ENCODE results near the gene TSC22D4.

DNA sequence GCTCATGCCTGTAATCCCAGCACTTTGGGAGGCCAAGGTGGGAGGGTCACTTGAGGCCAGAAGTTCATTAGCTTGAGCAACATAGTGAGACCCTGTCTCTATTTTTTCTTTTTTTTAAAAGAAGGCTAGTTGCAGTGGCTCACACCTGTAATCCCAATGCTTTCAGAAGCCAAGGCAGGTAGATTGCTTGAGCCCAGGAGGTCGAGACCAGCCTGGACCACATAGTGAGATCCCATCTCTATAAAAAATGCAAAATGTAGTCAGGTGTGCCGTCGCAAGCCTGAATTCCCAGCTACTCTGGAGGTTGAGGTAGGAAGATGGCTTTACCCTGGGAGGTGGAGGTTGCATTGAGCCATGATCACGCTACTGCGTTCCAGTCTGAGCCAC lies 12.2 kb upstream of the TSC22D4 start:
- TF ChIP-seq, protein P1, sequence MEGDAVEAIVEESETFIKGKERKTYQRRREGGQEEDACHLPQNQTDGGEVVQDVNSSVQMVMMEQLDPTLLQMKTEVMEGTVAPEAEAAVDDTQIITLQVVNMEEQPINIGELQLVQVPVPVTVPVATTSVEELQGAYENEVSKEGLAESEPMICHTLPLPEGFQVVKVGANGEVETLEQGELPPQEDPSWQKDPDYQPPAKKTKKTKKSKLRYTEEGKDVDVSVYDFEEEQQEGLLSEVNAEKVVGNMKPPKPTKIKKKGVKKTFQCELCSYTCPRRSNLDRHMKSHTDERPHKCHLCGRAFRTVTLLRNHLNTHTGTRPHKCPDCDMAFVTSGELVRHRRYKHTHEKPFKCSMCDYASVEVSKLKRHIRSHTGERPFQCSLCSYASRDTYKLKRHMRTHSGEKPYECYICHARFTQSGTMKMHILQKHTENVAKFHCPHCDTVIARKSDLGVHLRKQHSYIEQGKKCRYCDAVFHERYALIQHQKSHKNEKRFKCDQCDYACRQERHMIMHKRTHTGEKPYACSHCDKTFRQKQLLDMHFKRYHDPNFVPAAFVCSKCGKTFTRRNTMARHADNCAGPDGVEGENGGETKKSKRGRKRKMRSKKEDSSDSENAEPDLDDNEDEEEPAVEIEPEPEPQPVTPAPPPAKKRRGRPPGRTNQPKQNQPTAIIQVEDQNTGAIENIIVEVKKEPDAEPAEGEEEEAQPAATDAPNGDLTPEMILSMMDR (IDR thresholded peaks at IDR 0.05; ENCODE audit: low read depth, low read length, missing input control) = no peak
- TF ChIP-seq JUND (IDR thresholded peaks at IDR 0.05) (no peak), RAD21 (IDR thresholded peaks at IDR 0.05) (no peak), GABPA (IDR thresholded peaks at IDR 0.05 in 1 of 2, conservative IDR thresholded peaks at IDR 0.05 in 1 of 2) (no peak), TAF1 (conservative IDR thresholded peaks at IDR 0.05) (no peak), YY1 (IDR thresholded peaks at IDR 0.05) (no peak), EGR1 (IDR thresholded peaks at IDR 0.05; ENCODE audit: low read depth in 2 of 2) (no peak)
- TF ChIP-seq, protein P2, sequence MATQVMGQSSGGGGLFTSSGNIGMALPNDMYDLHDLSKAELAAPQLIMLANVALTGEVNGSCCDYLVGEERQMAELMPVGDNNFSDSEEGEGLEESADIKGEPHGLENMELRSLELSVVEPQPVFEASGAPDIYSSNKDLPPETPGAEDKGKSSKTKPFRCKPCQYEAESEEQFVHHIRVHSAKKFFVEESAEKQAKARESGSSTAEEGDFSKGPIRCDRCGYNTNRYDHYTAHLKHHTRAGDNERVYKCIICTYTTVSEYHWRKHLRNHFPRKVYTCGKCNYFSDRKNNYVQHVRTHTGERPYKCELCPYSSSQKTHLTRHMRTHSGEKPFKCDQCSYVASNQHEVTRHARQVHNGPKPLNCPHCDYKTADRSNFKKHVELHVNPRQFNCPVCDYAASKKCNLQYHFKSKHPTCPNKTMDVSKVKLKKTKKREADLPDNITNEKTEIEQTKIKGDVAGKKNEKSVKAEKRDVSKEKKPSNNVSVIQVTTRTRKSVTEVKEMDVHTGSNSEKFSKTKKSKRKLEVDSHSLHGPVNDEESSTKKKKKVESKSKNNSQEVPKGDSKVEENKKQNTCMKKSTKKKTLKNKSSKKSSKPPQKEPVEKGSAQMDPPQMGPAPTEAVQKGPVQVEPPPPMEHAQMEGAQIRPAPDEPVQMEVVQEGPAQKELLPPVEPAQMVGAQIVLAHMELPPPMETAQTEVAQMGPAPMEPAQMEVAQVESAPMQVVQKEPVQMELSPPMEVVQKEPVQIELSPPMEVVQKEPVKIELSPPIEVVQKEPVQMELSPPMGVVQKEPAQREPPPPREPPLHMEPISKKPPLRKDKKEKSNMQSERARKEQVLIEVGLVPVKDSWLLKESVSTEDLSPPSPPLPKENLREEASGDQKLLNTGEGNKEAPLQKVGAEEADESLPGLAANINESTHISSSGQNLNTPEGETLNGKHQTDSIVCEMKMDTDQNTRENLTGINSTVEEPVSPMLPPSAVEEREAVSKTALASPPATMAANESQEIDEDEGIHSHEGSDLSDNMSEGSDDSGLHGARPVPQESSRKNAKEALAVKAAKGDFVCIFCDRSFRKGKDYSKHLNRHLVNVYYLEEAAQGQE (IDR thresholded peaks at IDR 0.05) = no peak

Measured in liver (tissue), 3 donors.